Fibroblast of peridontal ligament (primary cell): Measurements from ENCODE around the gene DCUN1D2.
A peak's percentile ranks its signal among the peaks of the same experiment; 100 is the strongest.

Source experiments
- DNase-seq: peaks from one replicate; pipeline ENCODE4 v3.0.0-alpha.2; 2010; ENCODE audit errors: extremely low read depth

Gene DCUN1D2

DNA sequence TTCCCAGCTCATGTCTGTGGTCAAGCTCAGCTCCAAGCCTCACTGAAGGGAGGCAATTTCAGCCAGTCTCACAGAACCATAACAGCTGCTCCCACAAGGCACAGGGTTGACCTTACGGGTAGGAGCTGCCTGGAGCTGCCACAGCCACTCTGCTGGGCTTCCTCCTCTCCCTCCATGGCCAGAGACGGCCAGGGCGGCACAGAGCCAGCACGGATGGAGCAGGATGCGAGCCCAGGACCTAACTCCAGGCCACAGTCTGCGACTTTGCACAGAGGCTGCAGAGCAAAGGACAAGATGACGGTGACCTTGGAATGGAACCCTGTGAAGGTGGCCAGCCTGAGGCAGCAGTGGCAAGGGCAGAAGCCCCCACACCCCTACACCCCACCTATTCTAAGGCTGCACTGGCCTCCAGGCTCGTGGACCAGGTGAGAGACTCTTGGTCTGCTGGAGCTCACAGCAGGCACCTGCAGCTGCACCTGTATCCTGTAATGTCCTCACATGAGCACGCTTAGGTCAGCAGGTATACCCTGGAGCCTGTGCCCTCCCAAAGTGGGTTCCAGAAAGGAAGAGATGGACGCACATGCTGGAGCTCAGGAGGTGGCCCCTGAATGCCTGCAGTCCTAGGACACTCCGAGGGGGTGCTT, 66.9 kb downstream of the DCUN1D2 start:
- no peak for DNase-seq

DNA sequence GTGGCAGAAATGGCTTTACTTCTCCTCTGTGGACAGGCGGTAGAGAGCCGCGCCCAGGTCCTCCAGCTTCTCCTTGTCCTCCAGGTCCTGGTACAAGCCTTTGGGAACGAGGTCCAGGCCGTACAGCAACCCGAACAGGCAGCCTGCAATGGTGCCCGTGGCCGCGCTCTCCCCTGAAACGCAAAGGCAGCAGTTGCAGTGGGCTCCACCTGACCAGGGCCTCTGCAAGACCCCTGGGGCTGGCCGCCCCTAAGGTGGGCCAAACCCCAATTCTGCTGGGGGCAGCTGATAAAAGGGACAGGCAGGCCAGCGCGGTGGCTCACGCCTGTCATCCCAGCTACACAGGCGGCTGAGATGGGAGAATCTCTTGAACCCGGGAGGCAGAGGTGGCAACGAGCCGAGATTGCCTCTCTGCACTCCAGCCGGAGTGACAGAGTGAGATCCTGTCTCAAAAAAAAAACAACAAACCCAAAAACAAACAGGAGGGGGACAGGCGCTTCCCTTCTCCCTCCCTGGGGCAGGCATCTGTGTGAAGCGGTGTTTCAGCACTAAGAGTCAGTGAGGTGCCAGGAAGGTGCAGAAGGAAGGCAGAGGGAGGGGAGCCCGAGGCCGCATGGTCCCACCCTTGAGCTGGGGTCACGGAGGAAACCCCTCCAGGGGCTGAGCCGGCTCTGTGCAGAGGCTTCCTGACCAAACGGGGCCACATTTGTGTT, 67.5 kb downstream of the DCUN1D2 start:
- no peak for DNase-seq

DNA sequence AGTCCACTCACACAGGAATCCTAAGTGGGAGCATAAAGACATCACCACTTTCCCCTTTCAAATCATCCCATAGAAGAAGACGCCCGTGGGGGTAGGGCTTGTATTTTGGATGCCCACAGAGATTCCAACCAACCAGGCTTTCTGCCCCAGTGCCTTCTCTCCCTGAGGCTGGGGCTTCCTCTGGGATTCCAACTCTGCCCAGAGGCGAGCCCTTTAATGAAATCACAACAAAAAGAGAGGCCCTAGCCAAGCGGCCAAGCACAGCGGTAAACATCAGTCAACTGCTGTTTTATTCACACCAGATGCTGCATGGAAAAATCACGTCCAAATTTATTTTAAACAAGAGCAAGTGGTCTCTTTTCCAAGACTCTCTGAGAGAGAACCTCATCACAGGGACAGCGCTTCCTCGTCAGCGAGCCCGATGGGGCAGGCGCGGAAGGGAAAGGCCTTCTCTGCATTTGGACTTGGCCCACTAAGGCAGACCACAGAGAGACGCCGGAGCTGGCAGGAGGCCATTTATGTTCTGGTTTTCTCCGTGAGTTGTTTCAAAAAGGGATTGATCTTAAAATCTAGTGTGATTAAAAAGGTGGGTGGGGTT, 68.7 kb downstream of the DCUN1D2 start:
- DNase-seq, result peak; percentile 83

DNA sequence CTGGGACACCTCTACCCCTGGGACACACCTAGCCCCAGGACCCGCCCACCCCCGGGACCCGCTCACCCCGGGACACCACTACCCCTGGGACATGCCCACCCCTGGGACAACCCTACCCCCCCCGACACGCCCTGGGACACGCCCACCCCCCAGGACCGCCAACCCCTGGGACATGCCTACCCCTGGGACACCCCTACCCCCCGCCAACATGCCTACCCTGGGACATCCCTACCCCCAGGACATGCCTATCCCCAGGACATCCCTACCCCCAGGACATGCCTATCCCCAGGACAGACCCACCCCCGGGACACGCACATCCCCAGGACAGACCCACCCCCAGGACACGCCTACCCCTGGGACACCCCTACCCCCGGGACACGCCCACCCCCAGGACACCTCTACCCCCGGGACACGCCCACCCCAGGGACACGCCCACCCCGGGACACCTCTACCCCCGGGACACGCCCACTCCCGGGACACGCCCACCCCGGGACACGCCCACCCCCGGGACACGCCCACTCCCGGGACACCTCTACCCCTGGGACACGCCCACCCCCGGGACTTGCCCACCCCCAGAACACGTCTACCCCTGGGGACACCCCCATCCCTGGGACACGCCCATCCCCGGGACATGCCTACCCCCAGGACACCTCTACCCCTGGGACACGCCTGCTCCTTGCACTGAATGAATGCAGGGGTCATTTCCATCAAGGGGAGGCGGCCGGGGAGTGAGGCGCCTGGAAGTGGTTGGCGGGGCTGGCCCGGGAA, 69.5 kb downstream of the DCUN1D2 start:
- DNase-seq, result no peak

DNA sequence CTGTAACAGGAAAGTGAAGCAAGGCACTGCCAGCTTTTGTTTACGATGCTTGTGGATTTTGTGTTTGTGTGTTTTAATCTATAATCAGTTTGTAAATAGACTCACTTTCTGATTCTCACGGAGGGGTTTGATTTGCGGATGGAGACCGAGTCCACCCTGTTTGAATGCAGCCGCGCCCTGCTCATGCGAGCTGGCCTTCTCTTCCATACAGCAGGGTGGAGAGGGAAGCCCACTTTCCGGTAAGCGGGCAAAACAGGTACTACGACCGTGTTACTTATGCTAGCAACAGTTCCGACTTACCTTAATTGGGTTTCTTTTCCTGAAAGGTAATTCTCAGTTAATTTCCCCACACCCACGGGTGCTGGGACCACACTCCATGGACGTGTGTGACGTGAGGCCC, 70.3 kb downstream of the DCUN1D2 start:
- DNase-seq, result no peak

DNA sequence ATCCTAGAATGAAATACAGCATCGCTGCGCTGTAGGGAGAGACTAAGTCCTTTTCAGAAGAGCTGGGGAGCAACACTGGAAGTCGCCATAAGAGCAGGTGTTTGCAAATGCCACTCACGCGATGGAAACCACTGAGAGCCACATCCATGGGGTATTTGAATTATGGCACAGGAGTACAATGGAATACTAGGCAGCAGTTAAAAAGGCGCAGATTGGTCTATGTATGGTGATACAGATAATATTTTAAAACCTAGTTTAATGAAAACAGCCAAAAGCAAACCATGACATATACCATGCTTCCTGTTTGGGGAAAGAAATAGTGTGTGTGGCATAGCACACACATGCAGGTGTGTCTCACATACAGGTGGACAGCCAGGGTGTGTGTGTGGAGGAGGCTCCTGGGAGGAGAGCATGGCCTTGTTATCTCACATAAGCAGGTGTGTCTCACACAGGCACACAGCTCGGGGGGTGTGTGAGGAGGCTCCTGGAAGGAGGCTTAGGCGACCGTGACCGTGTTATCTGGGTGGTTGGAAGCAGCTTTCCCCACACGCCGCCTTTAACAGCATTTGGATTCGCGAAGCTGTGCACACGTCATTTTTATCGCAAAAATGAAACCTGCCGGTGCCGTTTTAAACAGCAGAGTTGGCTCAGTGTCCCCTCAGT, 70.8 kb downstream of the DCUN1D2 start:
- no peak for DNase-seq

DNA sequence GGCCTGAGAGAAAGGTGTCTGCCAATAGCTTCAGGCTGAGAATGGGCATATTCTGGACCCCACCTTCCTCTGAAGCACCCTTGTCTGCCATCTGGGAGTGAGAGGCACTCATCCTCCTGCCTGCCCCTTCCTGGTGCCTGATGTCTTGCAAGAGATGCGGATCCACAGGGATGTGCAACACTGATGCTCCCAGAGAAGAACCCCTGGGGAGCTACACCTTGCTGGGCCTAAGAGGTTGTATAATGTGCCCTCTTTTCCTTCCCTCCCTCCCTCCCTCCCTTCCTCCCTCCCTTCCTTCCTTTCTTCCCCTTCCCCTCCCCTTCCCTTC, 71.8 kb downstream of the DCUN1D2 start:
- DNase-seq, result no peak

DNA sequence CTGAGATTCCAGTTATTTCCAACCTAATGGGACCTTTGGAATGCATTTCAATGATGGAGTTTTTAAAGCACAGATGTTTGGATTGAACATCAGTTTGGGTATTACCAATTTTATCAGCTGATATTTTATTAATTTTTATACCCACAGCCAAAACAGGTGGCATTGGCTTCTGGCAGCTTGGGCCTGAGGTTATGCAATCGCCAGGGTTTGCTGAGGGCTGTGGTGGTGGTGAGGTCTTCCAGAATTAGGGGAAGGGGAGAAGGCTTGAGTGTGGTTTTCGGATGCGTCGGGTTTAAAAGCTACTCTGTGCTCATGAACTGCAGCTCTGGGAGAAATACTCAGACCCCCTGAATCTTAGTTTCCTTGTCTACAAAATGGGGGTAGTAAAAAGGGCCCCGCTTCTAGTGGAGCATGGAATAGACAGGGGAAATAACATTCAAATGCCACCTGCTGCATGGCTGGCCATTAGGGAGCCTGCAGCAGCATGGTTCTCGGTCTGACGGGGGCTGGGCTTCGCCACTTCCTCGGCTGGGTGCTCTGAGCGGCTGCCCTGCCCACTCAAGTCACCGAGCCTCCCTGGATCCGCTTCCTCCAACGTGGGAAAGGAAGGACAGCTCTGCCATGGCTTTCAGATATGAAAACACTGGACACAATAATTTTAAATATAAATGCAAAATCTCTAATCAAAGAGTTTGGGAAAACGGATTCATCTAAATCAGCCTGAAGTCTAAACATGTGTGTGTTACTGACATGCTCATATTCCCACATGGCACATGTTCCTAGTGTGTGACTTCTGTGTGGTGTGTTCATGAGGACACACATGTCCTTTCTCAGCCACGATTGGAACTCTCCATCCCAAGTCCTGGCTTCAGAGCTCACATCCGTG, 72.4 kb downstream of the DCUN1D2 start:
- no peak for DNase-seq

DNA sequence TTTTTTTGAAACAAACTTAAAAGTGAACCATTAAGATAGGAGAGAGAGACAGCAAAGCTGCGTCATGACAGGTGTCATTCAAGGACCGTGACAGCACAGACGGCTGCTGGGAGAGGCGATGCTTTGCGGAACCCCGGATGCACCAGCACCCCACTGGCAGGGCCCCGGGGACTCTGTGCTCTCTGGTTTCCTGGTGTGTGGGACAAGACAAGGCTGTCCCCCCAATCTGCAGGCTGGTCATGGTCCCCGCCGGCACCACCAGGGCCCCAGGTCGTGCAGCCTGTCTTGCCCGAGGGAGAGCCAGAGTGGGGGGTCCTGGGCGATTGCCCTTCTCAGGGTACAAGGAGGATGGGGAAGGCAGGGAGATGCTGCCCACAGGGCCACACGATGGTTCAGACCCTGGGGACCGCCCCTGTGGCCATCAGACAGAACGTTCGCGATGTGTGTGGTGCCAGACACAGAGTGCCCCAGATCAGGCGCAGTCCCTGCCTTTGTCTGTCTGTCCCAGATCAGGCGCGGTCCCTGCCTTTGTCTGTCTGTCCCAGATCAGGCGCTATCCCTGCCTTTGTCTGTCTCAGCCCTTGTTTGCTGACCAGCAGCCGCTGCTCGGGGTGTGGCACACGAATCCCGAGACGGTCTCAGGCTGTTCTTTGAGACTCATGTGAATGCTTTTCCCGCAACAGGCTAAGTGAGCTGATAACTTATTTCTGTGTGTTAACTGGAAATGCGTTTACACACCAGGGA, 73.3 kb downstream of the DCUN1D2 start:
- DNase-seq, result no peak

DNA sequence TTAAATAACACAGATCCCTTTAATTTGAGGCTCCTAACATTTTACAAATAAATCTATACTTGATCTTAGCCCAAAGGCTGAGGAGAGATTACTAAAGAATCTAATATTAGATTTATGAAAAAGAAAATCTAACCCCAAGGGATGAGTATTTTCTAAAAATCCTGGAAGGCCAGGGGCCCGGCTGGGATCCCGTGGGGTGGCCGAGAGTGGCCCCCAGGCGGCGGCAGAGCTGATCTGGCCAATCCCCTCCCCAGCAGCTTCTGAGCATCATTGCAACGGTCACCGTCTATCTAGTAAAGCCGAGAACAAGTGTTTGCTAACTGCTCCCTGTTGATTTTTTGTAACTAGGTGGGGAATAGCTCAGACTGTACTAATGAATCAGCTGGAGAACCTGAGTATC, 74.7 kb downstream of the DCUN1D2 start:
- no peak for DNase-seq

DNA sequence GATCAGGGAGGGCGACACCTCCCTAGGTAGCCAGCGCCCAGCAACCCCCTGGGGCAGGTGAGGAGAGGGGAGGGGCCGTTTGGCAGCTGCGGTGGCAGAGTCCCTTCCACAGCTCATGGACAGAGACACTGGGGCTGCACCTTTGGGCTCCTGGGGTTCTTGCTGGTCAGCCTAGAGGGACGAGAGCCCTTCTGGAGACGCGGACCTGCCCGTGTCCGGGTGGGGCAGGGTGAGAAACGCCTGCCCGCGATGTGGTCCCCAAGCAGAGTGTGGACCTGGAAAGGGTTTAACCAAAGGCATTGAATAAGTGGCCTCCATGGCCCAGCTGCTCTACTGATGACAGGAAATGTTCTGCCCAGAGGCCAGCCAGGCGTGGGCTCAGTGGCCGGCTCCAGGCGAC, 75.5 kb downstream of the DCUN1D2 start:
- no peak for DNase-seq

DNA sequence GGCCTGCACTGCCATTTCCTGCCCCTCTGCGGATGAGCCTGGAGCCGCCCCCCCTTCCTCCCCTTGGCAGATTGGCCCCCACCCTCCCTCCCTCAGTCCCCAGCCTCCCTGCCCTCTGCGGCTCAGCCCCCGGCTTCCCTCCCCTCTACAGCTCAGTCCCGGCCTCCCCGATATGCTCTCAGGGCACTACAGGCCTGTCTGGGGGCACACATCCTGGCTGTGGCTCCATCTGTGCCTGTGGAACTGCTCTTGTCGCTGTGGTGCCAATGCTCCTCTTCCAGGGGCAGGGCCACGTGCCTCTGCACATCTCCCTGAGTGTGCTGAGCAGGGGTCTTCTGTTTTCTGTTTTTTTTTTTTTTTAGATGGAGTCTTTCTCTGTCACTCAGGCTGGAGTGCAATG, 76.2 kb downstream of the DCUN1D2 start:
- DNase-seq, result no peak

DNA sequence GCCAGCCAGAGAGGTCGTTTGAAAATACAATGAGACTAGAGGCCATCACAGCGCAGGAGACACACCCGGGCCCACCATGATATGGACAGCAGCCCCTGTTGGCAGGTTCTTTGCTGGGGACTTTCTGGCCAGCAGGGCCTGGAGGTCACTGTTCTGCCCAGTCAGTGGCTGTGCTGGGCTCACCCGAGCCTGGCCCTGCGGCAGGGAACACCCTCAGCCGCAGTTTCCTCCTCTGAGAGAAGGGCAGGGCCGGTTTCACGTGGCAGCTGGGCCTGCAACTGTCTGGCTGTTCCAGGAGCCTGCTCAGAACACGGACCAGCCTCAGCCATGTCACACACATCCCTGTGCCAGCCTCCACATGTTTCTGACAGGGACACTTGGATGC, 76.6 kb downstream of the DCUN1D2 start:
- no peak for DNase-seq

DNA sequence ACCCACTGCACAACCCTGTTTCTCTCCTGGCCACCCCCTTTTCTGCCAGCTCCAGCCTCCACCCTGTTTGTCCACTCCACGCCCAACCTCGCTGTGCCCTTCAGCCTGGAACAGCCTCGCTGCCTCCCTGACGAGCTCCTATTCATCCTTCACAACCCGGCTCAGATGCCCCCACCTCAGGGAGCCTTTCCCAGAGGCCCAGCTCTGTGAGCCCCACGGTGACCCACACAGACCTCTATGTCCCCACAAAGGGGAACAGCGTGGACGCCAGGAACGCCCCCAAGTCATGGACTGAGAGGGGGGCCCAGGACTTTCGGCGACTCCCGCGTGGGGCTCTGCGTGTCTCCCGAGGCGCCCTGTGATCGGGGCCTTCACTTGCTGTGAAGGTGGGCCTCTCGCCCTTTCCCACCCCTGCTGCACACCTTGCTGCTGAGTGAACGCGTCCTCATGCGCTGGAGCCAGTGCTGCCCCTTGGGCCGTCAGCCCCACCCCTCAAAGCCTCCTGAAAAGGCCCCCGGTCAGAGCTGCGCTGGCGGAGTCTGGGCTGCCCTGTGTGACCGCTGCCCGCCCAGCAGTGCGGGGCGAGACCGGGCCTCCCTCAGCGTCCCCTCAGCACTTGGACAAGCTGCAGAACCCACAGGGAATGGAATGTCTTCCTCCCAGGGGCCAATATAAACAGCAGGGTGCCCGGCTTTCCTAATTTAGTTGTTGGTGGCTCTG, 77.2 kb downstream of the DCUN1D2 start:
- no peak for DNase-seq

DNA sequence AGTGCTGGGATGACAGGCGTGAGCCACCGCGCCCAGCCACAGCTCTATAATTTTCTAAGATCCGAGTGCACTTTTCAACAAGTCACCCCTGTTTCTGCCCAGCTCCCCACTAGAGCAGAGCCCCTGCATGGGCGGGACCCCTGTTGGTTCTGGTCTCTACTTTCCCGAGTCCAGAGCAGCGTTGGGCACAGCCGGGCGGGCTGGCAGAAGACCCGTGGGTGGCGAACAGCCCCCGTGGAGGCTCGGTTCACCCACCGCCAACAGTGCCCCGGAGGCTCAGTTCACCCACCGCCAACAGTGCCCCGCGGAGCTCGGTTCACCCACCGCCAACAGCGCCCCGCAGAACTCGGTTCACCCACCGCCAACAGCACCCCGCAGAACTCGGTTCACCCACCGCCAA, 78.1 kb downstream of the DCUN1D2 start:
- DNase-seq, result no peak

DNA sequence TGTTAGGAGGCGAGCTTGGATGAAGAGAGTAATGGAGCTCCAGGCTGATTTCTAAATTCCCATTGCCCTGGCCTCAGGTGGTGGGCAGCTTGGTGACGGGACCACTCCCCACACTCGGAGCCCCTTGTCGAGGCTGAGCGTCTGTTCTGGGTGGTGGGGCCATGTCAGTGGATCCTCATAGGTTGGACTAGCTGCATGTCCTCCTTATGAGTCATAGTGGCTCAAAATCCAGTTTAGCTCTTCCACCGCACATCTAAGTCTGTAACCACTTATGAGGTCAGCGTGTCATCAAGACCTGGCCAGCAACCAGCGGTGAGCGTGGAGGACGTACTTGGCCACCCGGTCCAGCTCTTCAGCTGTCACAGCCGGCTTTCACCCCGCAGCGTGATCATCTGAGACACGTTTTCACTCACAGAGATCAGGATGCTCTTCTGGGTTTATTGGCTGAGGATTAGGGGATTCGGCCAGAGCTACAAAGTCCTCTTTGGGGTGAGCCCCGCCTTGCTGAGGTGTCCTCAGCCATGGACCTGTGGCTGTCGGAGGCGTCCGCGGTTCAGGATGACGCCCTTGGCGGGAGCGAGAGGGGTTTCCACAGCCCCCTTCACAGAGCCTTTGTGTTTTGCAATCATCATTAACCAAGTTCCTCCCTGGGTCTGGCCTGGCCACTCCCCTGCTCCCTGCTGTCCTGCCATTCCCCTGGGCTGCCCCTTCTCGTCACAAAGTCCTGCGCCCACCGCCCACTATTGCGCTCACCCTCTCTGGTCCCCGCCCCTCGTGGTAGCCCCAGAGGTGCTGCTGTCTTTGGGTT, 79.1 kb downstream of the DCUN1D2 start:
- peak; percentile 96 for DNase-seq

DNA sequence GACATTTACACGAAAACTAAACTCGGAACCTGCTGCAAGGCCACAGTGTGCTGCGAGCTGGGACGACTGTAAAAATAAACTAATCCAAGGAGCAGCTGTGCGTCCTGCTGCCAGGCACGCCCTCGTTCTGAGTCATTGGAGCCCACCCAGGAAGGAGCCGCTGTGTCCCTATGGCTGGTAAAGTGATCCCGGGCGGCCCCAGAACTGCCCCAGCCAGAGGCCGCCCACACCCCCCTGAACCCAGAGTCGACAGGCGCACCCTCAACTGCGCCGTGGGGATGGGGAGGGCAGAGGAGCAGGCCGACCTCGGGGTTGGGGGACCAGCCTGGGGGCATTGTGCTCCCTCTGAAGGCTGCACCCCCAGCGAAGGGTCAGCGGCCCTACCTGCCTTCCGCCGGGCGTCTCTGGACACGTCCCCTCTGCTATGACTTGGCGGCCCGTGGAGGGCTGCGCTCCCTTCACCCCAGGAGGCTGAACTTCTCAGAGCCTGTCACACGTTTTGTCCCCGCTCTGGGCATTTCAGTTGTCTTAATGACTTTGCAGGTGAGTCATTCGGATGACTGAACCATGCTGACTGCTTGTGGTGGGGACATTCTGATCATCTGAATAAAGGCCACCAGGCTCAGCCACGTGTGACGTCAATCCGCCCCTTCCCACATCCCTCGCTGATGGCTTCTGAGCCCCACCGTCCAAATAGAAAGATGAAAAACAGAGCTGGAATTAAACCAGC, 79.9 kb downstream of the DCUN1D2 start:
- DNase-seq, result peak; percentile 67

DNA sequence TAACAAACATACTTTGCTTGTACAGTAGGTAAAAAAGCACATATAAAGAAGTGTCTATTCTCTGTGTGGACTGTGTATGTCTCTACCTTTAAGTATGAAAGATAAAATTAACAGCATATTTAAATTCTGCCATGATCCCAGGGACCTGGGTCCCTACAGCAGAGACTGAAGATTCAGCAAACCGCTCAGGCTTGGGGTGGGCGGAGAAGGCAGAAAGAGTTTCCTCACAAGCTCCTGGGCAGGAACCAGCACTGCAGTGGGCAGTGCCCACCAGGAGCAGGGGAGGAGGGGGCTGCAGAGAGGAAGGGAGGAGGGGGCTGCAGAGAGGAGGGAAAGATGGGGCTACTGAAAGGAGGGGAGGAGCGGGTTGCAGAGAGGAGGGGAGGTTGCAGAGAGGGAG, 81.9 kb downstream of the DCUN1D2 start:
- DNase-seq, result no peak
